GM19468 (cell line): ENCODE results near the gene IFNL4.
"Not testable (repeated sequence)": the region's sequence is repeated elsewhere in the genome, so short reads cannot be mapped to it uniquely, and the experiment has no call there.

Experiments
- ATAC-seq: cut with Tn5 transposase; IDR thresholded peaks from one replicate; pipeline ENCODE4 v1.9.1; 2021; ENCODE audit warnings: mild to moderate bottlenecking, moderate library complexity, moderate number of reproducible peaks; ENCODE audit not compliant: unreplicated experiment; ENCODE audit errors: extremely low read depth

IFNL4 gene

GRCh38 chr19:39230096-39230764 lies 18.4 kb downstream of the IFNL4 start:
- no peak for ATAC-seq

GRCh38 chr19:39224910-39225309 lies 23.7 kb downstream of the IFNL4 start:
- ATAC-seq, result no peak

DNA sequence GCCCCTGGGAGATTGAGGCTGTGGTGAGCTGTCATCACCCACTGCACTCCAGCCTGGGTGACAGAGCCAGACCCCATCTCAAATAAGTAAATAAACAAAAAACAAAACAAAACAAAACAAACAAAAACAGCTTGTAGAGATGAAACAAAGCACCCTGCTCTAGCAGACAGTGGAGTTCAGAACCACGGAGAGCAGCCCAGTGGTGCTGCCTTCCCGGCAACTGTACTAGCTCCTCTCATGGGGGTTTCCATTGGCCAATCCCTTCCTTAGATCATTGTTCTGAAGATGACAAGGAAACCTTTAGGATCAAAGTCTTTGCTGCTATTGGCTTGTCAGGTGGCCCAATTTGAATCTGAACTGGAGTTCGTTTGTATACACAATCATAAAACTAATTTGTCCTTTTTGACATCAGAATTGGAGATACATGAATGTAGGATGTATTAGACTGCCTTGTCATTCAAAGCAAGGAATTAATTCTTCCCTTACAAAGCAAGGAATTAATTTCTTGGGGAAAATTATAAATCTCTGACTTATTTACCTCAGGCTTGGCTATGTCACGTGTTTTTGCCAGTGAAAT lies 24.9 kb downstream of the IFNL4 start:
- ATAC-seq, result no peak

- ATAC-seq, result not testable (repeated sequence)
Observed at GRCh38 chr19:39219108-39219507, 29.5 kb downstream of the IFNL4 start.

- no peak for ATAC-seq
Observed at GRCh38 chr19:39218230-39219007, 30.2 kb downstream of the IFNL4 start.

DNA sequence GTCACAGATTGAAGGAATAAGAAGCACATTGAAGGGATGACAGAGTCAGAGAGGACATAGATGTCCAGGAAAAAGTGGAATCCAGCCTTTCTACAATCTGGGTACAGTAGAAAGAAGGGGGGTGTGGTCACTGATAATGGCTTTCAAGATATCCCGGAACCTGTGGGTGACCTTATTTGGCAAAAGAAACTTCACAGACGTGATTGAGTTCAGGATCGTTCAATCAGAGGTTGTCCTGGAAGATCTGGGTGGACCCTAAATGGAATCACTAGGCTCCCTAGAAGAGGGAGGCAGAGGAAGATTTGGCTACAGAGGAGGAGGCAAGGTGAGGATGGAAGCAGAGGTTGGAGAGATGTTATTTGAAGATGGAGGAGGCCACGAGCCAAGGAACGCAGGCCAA lies 31.6 kb downstream of the IFNL4 start:
- no peak for ATAC-seq

DNA sequence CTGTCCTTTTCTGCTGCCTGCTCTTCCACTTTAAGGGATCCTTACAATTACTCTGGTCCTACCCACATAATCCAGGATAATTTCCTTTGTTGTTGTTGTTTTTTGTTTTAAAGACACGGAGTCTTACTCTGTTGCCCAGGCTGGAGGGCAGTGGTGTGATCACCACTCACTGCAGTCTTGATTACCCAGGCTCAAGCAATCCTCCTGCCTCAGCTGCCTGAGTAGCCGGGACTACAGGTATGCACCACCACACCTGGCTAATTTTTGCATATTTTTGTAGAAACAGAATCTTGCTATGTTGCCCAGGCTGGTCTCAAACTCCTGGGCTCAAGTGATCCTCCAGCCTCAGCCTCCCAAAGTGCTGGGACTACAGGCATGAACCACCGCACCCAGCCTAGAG lies 33.3 kb downstream of the IFNL4 start:
- ATAC-seq, result not testable (repeated sequence)

DNA sequence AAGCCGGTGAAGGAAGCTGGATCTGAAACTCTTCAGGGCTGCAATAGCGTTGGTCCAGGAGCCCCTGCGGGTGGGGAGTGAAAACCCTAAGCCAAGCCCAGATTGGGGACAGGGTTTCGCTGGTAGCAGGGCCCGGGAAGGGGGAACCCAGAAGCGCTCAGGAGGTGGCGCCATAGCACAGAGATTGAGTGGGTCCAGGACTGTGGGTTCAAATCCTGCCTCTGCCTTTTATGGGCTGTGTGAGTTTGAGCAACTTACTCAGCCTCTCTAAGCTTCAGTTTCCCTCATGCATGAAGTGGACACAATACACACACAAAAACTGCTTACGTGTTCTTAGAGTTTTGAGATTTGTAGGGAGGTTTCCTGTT lies 36.3 kb downstream of the IFNL4 start:
- no peak for ATAC-seq

DNA sequence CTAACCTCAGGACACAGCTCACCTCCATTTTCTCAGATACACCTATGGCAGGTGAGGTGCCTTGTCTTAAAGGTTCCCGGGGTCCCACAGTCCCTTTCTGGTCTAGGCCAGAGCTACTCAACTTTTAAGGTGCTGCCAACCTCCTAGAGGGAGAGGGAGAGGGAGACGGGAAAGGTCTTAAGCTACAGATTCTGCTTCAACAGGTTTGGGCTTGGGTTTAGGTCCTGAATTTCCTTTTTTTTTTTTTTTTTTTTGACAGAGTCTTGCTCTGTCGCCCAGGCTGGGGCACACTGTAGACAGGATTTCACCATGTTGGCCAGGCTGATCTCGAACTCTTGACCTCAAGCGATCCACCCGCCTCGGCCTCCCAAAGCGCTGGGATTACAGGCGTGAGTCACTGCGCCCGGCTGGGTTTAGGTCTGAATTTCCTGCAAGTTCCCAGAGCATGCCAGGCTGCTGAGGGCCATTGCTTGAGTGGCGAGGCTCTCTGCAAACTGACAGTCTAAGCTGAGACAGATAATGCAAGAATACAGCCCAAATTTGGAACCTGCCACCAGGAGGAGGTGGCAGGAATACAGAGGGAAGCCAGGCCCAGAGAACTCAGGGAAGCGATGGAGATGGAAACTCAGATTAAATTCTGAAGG lies 36.8 kb downstream of the IFNL4 start:
- ATAC-seq, result no peak

DNA sequence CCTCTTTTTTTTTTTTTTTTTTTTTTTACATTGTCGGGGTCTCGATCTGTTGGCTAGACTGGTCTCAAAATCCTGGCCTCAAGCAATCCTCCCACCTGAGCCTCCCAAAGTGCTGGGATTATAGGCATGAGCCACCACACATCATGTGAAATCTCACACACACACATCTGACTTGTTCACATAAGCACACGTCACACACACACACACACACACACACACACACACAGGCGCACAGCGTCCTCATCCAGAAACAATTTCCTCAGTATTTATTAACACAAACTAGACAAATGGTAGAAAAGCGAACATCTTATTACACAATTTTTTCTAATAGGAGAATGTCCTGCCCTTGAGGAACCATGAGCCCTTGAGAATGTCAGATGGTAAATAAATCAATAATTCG lies 39.5 kb downstream of the IFNL4 start:
- no peak for ATAC-seq

GRCh38 chr19:39208175-39208795 lies 40.4 kb downstream of the IFNL4 start:
- no peak for ATAC-seq

DNA sequence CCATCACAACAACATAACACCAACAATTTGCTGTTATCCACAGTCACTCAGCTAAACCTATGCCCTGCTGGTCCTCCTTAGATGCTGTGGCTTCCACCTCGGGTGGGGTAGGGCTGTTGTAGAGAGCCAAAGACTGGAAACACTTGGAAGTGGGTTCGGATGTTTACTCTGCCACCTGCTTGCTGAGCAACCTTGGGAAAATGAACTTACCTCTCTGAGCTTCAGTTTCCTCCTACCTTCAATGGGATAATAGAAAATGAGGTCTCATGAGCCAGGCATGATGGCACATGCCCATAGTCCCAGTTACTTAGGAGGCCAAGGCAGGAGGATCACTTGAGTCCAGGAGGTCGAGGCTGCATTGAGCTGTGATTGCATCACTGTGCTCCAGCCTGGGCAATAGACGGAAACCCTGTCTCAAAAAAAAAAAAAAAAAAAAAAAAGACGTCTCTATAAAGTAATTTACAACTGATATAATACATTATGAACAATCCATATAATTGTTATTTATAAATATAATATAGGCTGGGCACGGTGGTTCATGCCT lies 41.3 kb downstream of the IFNL4 start:
- no peak for ATAC-seq

DNA sequence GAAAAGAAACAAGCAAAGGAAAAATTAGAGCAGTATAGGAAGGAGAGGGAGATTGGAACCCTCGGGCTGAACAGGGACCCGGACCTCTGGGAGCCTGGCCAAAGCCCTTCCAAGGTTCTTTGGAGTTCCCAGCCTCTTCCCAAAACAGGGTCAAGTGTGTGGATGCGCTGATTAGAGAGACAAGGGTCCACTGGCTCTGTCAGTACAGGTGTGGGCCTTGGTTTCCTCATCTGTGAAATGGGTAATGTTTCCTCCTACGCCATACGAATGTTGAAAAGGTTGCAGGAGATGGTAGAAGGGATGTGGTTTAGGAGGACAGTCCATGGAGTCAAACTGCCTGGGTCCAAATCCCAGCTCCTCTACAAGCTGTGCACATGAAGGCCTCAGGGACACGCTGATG lies 42.5 kb downstream of the IFNL4 start:
- ATAC-seq, result no peak

GRCh38 chr19:39205449-39205764 lies 43.2 kb downstream of the IFNL4 start:
- ATAC-seq, result no peak

DNA sequence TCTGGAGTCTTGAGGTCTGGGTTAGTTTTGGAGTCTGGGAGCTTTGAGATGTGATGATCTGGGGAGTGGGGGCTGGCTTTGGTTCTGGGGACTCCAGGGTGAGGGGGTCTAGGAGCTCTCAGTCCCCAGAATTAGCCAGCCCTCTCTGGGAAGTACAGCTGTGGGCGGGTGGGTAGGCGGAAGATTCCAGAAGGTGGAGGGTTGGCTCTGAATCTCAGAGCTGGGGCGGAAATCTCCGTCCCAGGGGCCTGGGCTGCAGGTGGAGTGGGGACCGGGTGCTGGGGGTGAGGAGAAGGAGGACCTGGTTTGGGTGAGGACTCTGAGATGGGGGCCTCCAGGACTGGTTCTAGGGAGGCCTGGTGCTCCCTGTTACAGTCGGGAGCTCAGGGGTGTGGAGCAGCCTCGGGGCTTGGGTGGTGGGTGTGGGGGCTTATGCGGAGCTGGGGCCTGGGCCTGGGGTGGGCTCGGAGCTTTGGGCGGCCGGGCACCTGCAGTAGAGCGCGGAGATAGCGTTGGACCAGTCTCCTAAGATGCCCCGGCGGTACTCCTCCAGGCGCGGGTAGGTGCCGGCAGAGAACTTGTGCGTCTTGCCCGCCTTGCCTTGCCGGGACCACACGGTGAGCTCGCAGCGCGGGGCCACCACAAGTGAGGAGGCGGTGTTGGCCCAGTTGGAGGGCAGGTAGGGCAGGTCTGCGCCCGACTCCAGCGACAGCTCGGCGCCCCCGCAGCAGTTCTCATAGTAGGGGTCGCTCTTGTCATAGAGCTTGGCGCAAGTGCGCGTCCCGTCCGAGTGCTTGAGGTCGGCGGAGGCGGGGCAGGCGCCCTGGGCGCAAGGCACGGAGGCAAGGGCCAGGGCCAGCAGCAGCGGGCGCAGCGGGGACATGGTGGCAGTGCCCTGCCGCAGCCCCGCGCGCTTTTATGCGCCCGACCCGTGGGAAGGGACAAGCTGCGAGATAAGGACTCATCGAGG lies 45.0 kb downstream of the IFNL4 start, which contains the start of gene SYCN:
SYCN (minus strand) TSS at position 892 of the 970 bp plus-strand sequence; CDS start at position 883, 9 bp downstream.
- no peak for ATAC-seq

DNA sequence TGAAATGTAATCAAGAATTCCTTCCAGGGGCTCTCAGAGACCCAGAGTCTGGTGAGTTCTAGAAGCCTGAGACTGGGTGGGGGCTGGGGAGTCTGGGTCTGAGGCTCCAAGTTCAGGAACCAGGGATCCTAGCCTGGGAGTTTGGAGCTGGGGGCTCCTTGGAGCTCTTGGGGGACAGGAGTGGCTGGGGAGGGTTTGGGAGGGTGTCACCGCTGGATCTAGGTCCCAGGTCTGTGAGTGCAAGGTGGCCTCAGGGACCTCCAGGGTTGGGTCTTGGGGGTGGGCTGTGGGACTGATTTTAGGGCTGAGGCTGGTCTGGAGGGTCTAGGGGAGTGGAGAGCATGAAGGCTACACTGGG lies 45.7 kb downstream of the IFNL4 start:
- ATAC-seq, result no peak

- no peak for ATAC-seq
Observed at GRCh38 chr19:39200803-39201115, 47.9 kb downstream of the IFNL4 start.

DNA sequence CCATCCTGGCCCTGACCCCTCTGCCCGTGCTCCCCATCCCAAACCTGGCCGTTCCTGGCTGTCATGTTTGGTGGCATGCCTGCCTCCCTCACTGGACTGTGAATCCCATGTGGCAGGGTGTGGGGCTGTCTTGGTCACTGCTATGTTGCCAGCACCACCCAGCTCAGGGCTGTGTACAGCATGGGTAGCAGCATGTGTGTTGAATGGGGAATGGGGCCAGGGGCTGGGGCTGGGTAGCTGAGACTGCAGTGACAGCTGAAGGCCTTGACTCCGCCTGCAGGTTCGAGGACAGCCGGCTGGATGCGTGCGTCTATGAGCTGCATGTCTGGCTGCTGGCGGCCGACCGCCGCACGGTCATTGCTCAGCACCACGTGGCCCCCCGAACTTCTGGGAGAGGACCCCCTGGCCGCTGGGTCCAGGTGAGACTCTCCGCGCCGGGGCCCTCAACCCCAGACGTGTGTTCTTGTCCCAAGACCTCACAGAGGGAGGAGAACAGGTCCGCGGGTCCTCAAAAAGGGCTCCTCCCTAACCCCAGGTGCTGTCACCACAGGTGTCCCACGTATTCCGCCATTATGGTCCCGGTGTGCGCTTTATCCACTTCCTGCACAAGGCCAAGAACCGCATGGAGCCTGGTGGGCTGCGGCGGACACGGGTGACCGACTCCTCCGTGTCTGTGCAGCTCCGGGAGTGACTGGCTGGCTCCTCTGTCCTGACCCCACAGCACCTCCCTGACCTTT lies 48.4 kb downstream of the IFNL4 start:
- no peak for ATAC-seq

- ATAC-seq, result no peak
Observed at GRCh38 chr19:39199025-39199424, 49.6 kb downstream of the IFNL4 start.
